SU-DHL-6 (cell line): ENCODE results near the gene CSK.

Source experiments
- EZH2phosphoT487 ChIP-seq: fragments of 200-600 bp; sonication (generic), shearing (Covaris generic); conservative IDR thresholded peaks from 2 replicates; pipeline ENCODE4 v1.6.1; 2018; ENCODE audit warnings: mild to moderate bottlenecking, antibody characterized with exemption, low read length, moderate library complexity, mixed read lengths
- TF ChIP-seq, protein P1 (sequence below): fragments of 200-600 bp; sonication (generic); IDR thresholded peaks from one replicate; pipeline ENCODE4 v1.5.1; 2017; ENCODE audit warnings: antibody characterized with exemption, mild to moderate bottlenecking, low read length, moderate library complexity; ENCODE audit not compliant: insufficient read depth, poor library complexity, severe bottlenecking

DNA sequence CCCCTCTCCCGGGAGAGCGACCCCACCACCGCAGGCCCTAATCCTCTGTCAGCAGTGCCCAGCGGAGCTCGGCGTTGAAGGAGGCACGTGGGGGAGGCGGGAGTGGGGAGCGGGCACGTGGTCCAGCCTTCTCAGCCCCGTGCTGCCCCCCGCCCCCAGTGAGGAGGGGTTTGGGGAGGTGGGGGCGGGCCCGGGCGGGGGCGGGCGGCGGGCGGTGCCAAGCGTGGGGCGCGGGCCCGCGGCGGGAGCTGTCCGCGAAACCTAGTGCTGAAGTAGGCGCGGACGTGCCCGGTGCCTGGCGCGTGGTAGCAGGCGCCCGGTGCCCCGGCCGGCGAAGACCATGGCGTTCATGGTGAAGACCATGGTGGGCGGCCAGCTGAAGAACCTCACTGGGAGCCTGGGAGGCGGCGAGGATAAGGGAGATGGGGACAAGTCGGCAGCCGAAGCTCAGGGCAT, 44.5 kb downstream of the CSK start, which contains the start of gene CPLX3:
- TF ChIP-seq, protein P1, sequence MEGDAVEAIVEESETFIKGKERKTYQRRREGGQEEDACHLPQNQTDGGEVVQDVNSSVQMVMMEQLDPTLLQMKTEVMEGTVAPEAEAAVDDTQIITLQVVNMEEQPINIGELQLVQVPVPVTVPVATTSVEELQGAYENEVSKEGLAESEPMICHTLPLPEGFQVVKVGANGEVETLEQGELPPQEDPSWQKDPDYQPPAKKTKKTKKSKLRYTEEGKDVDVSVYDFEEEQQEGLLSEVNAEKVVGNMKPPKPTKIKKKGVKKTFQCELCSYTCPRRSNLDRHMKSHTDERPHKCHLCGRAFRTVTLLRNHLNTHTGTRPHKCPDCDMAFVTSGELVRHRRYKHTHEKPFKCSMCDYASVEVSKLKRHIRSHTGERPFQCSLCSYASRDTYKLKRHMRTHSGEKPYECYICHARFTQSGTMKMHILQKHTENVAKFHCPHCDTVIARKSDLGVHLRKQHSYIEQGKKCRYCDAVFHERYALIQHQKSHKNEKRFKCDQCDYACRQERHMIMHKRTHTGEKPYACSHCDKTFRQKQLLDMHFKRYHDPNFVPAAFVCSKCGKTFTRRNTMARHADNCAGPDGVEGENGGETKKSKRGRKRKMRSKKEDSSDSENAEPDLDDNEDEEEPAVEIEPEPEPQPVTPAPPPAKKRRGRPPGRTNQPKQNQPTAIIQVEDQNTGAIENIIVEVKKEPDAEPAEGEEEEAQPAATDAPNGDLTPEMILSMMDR = no peak
- no peak for TF ChIP-seq EZH2phosphoT487
